ENCODE results near the gene NTM. TPM values are rescaled to one million over a fixed set of nuclear protein-coding genes. Genes with fewer than 3 reads are reported as not detected.

NTM gene
- total RNA-seq, 2 experiments from 2014 or later, result not detected

DNA sequence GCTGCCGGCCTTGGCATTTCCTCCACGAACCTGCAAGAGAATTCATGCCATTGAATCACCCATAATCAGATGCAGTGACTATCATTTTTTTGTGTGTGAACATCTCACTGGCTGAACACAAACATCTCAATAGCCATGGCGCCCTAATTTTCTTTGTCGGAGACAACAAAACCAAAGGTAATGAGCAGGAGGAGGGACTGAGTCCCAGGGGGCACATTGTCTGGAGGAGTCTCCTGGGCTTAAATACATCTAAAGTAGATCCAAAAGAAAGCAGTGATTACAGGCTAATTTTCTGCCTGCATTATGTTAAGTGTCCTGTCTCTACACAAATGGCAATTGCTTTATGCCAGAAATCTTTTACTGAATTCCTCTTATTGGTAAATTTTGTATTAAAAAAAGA is 113.5 kb downstream of the NTM start:
- POLR2A ChIA-PET, result no interaction called here
- no peak overlapping the region for H3K4me3 Mint-ChIP-seq
- intact Hi-C loops (cut with micrococcal nuclease), result no loop called here
- H3K36me3 Mint-ChIP-seq (ENCODE audit: low read depth), result no peaks in the 10 kb centered on the region
- H3K27me3 Mint-ChIP-seq, result no peaks in the 10 kb centered on the region
- H3K9me3 Mint-ChIP-seq, result no peaks in the 10 kb centered on the region
- DNase-seq (no peak), ATAC-seq (no peak)
- no peaks in the 10 kb centered on the region for H3K4me1 Mint-ChIP-seq (ENCODE audit: low read depth)
- CTCF ChIA-PET, result no interaction called here
- H3K27ac Mint-ChIP-seq, result no peak overlapping the region
- TF ChIP-seq, protein P1, sequence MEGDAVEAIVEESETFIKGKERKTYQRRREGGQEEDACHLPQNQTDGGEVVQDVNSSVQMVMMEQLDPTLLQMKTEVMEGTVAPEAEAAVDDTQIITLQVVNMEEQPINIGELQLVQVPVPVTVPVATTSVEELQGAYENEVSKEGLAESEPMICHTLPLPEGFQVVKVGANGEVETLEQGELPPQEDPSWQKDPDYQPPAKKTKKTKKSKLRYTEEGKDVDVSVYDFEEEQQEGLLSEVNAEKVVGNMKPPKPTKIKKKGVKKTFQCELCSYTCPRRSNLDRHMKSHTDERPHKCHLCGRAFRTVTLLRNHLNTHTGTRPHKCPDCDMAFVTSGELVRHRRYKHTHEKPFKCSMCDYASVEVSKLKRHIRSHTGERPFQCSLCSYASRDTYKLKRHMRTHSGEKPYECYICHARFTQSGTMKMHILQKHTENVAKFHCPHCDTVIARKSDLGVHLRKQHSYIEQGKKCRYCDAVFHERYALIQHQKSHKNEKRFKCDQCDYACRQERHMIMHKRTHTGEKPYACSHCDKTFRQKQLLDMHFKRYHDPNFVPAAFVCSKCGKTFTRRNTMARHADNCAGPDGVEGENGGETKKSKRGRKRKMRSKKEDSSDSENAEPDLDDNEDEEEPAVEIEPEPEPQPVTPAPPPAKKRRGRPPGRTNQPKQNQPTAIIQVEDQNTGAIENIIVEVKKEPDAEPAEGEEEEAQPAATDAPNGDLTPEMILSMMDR (IDR thresholded peaks at IDR 0.05), result no peak

DNA sequence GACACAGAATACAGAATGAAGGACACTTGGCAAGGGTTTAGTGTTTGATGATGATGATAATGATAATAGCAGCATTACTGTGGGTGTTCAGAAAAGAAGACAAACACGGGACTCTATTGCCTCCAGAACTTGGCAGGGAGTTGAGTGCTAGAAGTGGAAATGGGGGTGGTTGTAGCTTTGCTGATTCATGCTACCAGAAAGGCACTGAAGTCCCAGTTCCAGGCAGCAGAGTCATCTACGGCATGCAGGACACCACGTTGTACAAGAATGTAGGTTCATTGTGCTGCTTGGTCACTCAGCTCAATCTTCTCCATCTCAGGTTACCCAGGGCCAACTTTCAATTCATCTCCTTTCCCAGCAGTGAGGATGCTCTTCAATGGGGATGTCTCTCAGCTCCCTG is 115.7 kb downstream of the NTM start:
- no peaks in the 10 kb centered on the region for H3K36me3 Mint-ChIP-seq (ENCODE audit: low read depth)
- POLR2A ChIA-PET, result no interaction called here
- ATAC-seq, result no peak
- no peaks in the 10 kb centered on the region for H3K4me1 Mint-ChIP-seq (ENCODE audit: low read depth)
- no peak overlapping the region for H3K27ac Mint-ChIP-seq
- TF ChIP-seq, protein P1 (IDR thresholded peaks at IDR 0.05), result no peak
- H3K27me3 Mint-ChIP-seq, result no peaks in the 10 kb centered on the region
- no peaks in the 10 kb centered on the region for H3K9me3 Mint-ChIP-seq
- CTCF ChIA-PET, result no interaction called here
- no peak overlapping the region for H3K4me3 Mint-ChIP-seq
- intact Hi-C loops (cut with micrococcal nuclease), result no loop called here
- DNase-seq, result no peak

DNA sequence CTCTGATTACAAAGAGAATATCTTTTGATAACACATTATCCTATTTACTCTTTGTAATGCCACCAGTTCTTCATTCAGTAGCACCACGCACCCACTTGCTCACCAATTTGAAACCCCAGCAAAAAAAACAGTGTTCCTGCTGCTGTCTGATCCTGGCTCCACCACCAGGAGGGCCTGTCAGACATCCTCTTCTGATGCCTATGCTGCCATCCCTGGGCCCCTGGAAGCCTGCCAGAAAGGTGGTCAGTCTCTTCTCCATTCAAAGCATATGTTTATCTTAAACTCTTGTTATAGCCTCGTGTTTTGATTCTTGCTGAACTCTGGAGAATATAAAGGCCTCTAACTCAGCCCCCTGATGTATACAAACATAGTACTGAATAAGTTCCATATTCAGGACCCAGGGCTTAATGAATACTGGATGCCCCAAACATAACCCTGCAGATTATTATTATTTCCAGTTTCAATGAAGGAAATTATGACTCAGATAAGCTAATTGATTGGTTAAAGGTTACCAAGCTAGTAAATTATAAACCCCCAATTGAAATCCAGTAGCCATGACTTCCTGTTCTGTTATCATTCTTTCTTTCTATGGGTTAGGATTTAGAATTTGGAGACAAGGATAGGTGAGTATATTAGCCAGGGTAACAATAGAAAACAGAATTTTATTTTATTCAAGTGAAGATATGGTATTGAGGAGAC is 116.7 kb downstream of the NTM start:
- intact Hi-C loops (cut with micrococcal nuclease), result no loop called here
- Mint-ChIP-seq H3K27ac (no peak overlapping the region), H3K9me3 (no peaks in the 10 kb centered on the region), H3K4me1 (ENCODE audit: low read depth) (no peaks in the 10 kb centered on the region), H3K4me3 (no peak overlapping the region), H3K27me3 (no peaks in the 10 kb centered on the region), H3K36me3 (ENCODE audit: low read depth) (no peaks in the 10 kb centered on the region)
- DNase-seq (no peak), ATAC-seq (no peak)
- ChIA-PET POLR2A (no interaction called here), CTCF (no interaction called here)
- TF ChIP-seq, protein P1 (IDR thresholded peaks at IDR 0.05), result no peak

- POLR2A ChIA-PET, result no interaction called here
- Mint-ChIP-seq H3K4me1 (ENCODE audit: low read depth) (no peaks in the 10 kb centered on the region), H3K4me3 (no peak overlapping the region), H3K27me3 (no peaks in the 10 kb centered on the region), H3K9me3 (no peaks in the 10 kb centered on the region), H3K27ac (no peak overlapping the region), H3K36me3 (ENCODE audit: low read depth) (no peaks in the 10 kb centered on the region)
- no peak for ATAC-seq
- CTCF ChIA-PET, result no interaction called here
- TF ChIP-seq, protein P1 (IDR thresholded peaks at IDR 0.05), result no peak
- intact Hi-C loops (cut with micrococcal nuclease), result no loop called here
- DNase-seq, result no peak
These were observed 117.8 kb downstream of the NTM start for GRCh38 chr11:131488238-131488637.

DNA sequence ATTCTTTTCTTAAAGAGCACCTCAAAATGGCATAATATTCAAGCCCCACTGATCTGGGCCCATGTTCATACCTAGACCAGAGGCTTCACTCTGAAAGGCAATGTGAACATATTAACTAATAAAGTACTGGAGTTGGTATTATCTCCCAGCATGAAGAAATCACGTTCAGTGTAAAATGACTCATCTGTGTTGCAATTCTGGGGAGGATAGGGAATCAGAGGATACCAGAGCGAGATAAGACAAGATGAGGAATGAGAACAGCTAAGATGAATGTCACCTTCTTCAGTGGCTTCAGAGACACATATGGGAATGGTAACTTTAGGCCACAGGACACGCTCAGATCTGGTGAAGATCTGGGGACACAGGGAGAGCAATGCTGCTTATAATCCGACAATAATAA is 121.1 kb downstream of the NTM start:
- CTCF ChIA-PET, result no interaction called here

More for the DNA sequence above, 121.1 kb downstream of the NTM start:
- POLR2A ChIA-PET, result no interaction called here
- Mint-ChIP-seq H3K9me3 (no peaks in the 10 kb centered on the region), H3K4me3 (no peak overlapping the region), H3K27ac (no peak overlapping the region), H3K36me3 (ENCODE audit: low read depth) (no peaks in the 10 kb centered on the region), H3K27me3 (no peaks in the 10 kb centered on the region), H3K4me1 (ENCODE audit: low read depth) (no peaks in the 10 kb centered on the region)
- TF ChIP-seq, protein P1 (IDR thresholded peaks at IDR 0.05), result no peak
- intact Hi-C loops (cut with micrococcal nuclease), result no loop called here
- ATAC-seq (no peak), DNase-seq (no peak)
